ENCODE data around the gene RAB27A.

DNA sequence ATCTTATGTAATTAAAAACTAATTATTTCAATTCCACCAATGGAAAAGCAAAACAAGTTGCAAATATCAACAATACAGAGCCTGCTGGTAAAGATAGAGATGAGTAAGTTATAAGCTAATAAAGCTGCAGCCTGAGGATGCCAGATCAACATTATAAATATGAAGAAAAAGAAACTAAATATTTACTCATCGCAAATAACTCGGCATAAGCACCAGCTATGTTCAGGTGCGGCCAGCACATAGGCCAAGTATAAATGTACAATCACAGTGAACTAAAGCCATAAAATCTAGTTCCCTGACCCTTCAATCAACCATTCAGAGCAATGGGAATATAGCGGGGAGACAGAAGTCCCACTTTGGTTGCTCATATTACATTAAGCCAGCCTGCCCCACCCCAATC is 85.1 kb downstream of the RAB27A start:
- TF ChIP-seq, protein P1, sequence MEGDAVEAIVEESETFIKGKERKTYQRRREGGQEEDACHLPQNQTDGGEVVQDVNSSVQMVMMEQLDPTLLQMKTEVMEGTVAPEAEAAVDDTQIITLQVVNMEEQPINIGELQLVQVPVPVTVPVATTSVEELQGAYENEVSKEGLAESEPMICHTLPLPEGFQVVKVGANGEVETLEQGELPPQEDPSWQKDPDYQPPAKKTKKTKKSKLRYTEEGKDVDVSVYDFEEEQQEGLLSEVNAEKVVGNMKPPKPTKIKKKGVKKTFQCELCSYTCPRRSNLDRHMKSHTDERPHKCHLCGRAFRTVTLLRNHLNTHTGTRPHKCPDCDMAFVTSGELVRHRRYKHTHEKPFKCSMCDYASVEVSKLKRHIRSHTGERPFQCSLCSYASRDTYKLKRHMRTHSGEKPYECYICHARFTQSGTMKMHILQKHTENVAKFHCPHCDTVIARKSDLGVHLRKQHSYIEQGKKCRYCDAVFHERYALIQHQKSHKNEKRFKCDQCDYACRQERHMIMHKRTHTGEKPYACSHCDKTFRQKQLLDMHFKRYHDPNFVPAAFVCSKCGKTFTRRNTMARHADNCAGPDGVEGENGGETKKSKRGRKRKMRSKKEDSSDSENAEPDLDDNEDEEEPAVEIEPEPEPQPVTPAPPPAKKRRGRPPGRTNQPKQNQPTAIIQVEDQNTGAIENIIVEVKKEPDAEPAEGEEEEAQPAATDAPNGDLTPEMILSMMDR (IDR thresholded peaks at IDR 0.05), result no peak
- TF ChIP-seq EP300 (IDR thresholded peaks at IDR 0.05) (no peak), POLR2A (IDR thresholded peaks at IDR 0.05) (no peak), POLR2AphosphoS5 (IDR thresholded peaks at IDR 0.05) (no peak)
